Caco-2 (cell line): ENCODE data around the gene TSC22D1. TPM values are rescaled to one million over a fixed set of nuclear protein-coding genes. Genes with fewer than 3 reads are reported as not detected.

ENCODE experiments used
- BruUV-seq: library from RNA; stranded (reverse); fragments of 400-500 nt; replicated peaks from 2 replicates; lab custom pipeline; 2021; lab: Mats Ljungman, UMichigan
- CTCF ChIA-PET: fragments of 300-600 bp; sonication (Branson Sonifier 250); formaldehyde crosslinking; loops from one replicate; lab custom pipeline; 2022; ENCODE audit warnings: antibody characterized with exemption; lab: Charles Lee
- POLR2A ChIA-PET: fragments of 300-600 bp; sonication (Branson Sonifier 250); formaldehyde crosslinking; loops from one replicate; lab custom pipeline; 2022; ENCODE audit warnings: antibody characterized with exemption; lab: Charles Lee
- DNase-seq, 2 experiments: peaks; one replicate each; pipeline versions ENCODE4 v3.0.0 to v3.0.0-alpha.2; 2020 to 2022
- H3K27me3 ChIP-seq: replicated peaks from 2 replicates; pipeline ENCODE4 v1.6.0; 2011; ENCODE audit warnings: low read length; ENCODE audit not compliant: control insufficient read depth, insufficient read depth
- H3K36me3 ChIP-seq: 2 replicates; pipeline ENCODE4 v1.5.1; 2011; ENCODE audit warnings: low read length; ENCODE audit not compliant: control insufficient read depth, insufficient read depth
- H3K4me1 ChIP-seq: fragments of 250-450 bp; sonication (Bioruptor Pico); 2 replicates; pipeline ENCODE4 v1.5.1; 2020; ENCODE audit warnings: mild to moderate bottlenecking
- H3K4me3 ChIP-seq: 2 replicates; pipeline ENCODE4 v1.5.1; 2011; ENCODE audit warnings: low read depth, mild to moderate bottlenecking, control low read depth, low read length
- H3K9me3 ChIP-seq: fragments of 250-450 bp; sonication (Bioruptor Pico); 2 replicates; pipeline ENCODE4 v1.5.1; 2020; ENCODE audit warnings: mild to moderate bottlenecking, moderate library complexity
- H3K27ac Mint-ChIP-seq: one replicate; pipeline ENCODE4 v1.8.0; 2022; ENCODE audit warnings: mixed read lengths; ENCODE audit not compliant: unreplicated experiment
- H3K27me3 Mint-ChIP-seq: one replicate; pipeline ENCODE4 v1.8.0; 2022; ENCODE audit warnings: mixed read lengths; ENCODE audit not compliant: insufficient read depth, unreplicated experiment
- H3K36me3 Mint-ChIP-seq: one replicate; pipeline ENCODE4 v1.8.0; 2022; ENCODE audit warnings: mild to moderate bottlenecking, mixed read lengths; ENCODE audit not compliant: insufficient read depth, unreplicated experiment
- H3K4me1 Mint-ChIP-seq: one replicate; pipeline ENCODE4 v1.8.0; 2022; ENCODE audit warnings: low read depth, mixed read lengths; ENCODE audit not compliant: unreplicated experiment
- H3K4me3 Mint-ChIP-seq: one replicate; pipeline ENCODE4 v1.8.0; 2022; ENCODE audit warnings: mild to moderate bottlenecking, moderate library complexity, mixed read lengths; ENCODE audit not compliant: unreplicated experiment
- H3K9me3 Mint-ChIP-seq: one replicate; pipeline ENCODE4 v1.8.0; 2022; ENCODE audit warnings: mixed read lengths; ENCODE audit not compliant: unreplicated experiment
- CTCF ChIP-seq, 2 experiments: fragments of 200-600 bp in 1 of 2; IDR thresholded peaks; 1 replicate in 1 of 2; 2 replicates in 1 of 2; pipeline versions ENCODE4 v1.5.1 to v1.8.0; 2011 to 2022; ENCODE audit warnings: antibody characterized with exemption in 1 of 2, control low read depth in 1 of 2, inconsistent platforms in 1 of 2, low read depth in 1 of 2, low read length in 1 of 2, mild to moderate bottlenecking in 1 of 2, moderate library complexity in 1 of 2; ENCODE audit not compliant: insufficient read depth in 1 of 2, severe bottlenecking in 1 of 2, unreplicated experiment in 1 of 2
- intact Hi-C: fragments of 100-400 bp; cut with micrococcal nuclease; formaldehyde crosslinking; loops from one replicate; pipeline ENCODE4 v1.10.0; 2022; ENCODE audit not compliant: unreplicated experiment
- total RNA-seq: library from RNA; stranded (reverse); gene quantifications from 2 replicates; pipeline ENCODE4 v1.2.3, GENCODE V29; 2022

The TSC22D1 gene
- total RNA-seq, 1 experiment from 2014 or later: 159 TPM

- intact Hi-C loops: no loop called here
- no peaks in the 10 kb centered on the region for H3K36me3 ChIP-seq
- Mint-ChIP-seq H3K27me3 (no peaks in the 10 kb centered on the region), H3K36me3 (no peaks in the 10 kb centered on the region), H3K4me3 (no peak overlapping the region), H3K4me1 (peaks cover 18% of the 10 kb centered on the region), H3K9me3 (no peaks in the 10 kb centered on the region), H3K27ac (no peak overlapping the region)
- H3K4me3 ChIP-seq: no peak overlapping the region
- peaks cover 25% of the 10 kb centered on the region for H3K4me1 ChIP-seq
- CTCF ChIA-PET: no interaction called here
- H3K27me3 ChIP-seq: no peaks in the 10 kb centered on the region
- BruUV-seq: no TSS peak
- POLR2A ChIA-PET: interaction anchor here (0.6 kb wide), 3 partner anchors 7 to 41 kb away, joined by 3 to 5 read pairs (median 3); no protein-coding TSS in a partner anchor
- no peak for TF ChIP-seq CTCF (IDR thresholded peaks at IDR 0.05; ENCODE audit: insufficient read depth in 1 of 2, low read depth in 1 of 2, low read length in 1 of 2, severe bottlenecking in 1 of 2, unreplicated experiment in 1 of 2)
- DNase-seq: no peak
- H3K9me3 ChIP-seq: no peaks in the 10 kb centered on the region
Observed at GRCh38 chr13:44395976-44396694, 180.0 kb downstream of the TSC22D1 start.

GRCh38 chr13:44394658-44395057 lies 181.5 kb downstream of the TSC22D1 start:
- BruUV-seq: no TSS peak
- no peak overlapping the region for H3K4me3 ChIP-seq
- peaks cover 27% of the 10 kb centered on the region for H3K4me1 ChIP-seq
- Mint-ChIP-seq H3K4me3 (no peak overlapping the region), H3K27ac (no peak overlapping the region), H3K9me3 (no peaks in the 10 kb centered on the region), H3K4me1 (peaks cover 22% of the 10 kb centered on the region), H3K36me3 (no peaks in the 10 kb centered on the region), H3K27me3 (no peaks in the 10 kb centered on the region)
- DNase-seq: no peak
- intact Hi-C loops: no loop called here
- H3K27me3 ChIP-seq: no peaks in the 10 kb centered on the region
- CTCF ChIA-PET: no interaction called here
- no peaks in the 10 kb centered on the region for H3K9me3 ChIP-seq
- POLR2A ChIA-PET: interaction anchor here (0.6 kb wide), 1 partner anchor 998 kb away, joined by 3 read pairs; no protein-coding TSS in a partner anchor
- H3K36me3 ChIP-seq: no peaks in the 10 kb centered on the region
- TF ChIP-seq CTCF (IDR thresholded peaks at IDR 0.05; ENCODE audit: insufficient read depth in 1 of 2, low read depth in 1 of 2, low read length in 1 of 2, severe bottlenecking in 1 of 2, unreplicated experiment in 1 of 2): no peak

GRCh38 chr13:44393391-44393790 lies 182.7 kb downstream of the TSC22D1 start:
- Mint-ChIP-seq H3K4me1 (peaks cover 34% of the 10 kb centered on the region), H3K9me3 (no peaks in the 10 kb centered on the region), H3K36me3 (no peaks in the 10 kb centered on the region), H3K4me3 (no peak overlapping the region), H3K27me3 (no peaks in the 10 kb centered on the region), H3K27ac (no peak overlapping the region)
- Histone ChIP-seq H3K27me3 (no peaks in the 10 kb centered on the region), H3K9me3 (no peaks in the 10 kb centered on the region), H3K4me3 (no peak overlapping the region), H3K36me3 (no peaks in the 10 kb centered on the region), H3K4me1 (peaks cover 40% of the 10 kb centered on the region)
- no peak for TF ChIP-seq CTCF (IDR thresholded peaks at IDR 0.05; ENCODE audit: insufficient read depth in 1 of 2, low read depth in 1 of 2, low read length in 1 of 2, severe bottlenecking in 1 of 2, unreplicated experiment in 1 of 2)
- POLR2A ChIA-PET: no interaction called here
- CTCF ChIA-PET: no interaction called here
- no peak for DNase-seq
- no TSS peak for BruUV-seq
- intact Hi-C loops: no loop called here
